HG02885 (cell line): ENCODE measurements around the gene KDM2A.
"Not testable (repeated sequence)": the region's sequence is repeated elsewhere in the genome, so short reads cannot be mapped to it uniquely, and the experiment has no call there.

ENCODE experiments used
- ATAC-seq: cut with Tn5 transposase; IDR thresholded peaks from one replicate; pipeline ENCODE4 v1.9.1; 2021; ENCODE audit warnings: mild to moderate bottlenecking; ENCODE audit not compliant: unreplicated experiment, poor library complexity

Gene KDM2A

GRCh38 chr11:67165623-67166022 lies 46.6 kb downstream of the KDM2A start:
- no peak for ATAC-seq

- no peak for ATAC-seq
Measured at GRCh38 chr11:67167091-67167490, 48.0 kb downstream of the KDM2A start.

- no peak for ATAC-seq
Measured at GRCh38 chr11:67167719-67168118, 48.7 kb downstream of the KDM2A start.

- not testable (repeated sequence) for ATAC-seq
Measured at GRCh38 chr11:67168911-67169310, 49.8 kb downstream of the KDM2A start.

GRCh38 chr11:67174311-67174710 lies 55.2 kb downstream of the KDM2A start:
- no peak for ATAC-seq

GRCh38 chr11:67177399-67178281 lies 58.6 kb downstream of the KDM2A start:
- no peak for ATAC-seq

GRCh38 chr11:67178421-67178820 lies 59.4 kb downstream of the KDM2A start:
- no peak for ATAC-seq

- no peak for ATAC-seq
Measured at GRCh38 chr11:67178878-67179277, 59.8 kb downstream of the KDM2A start.

GRCh38 chr11:67179892-67180490 lies 60.9 kb downstream of the KDM2A start:
- no peak for ATAC-seq

- no peak for ATAC-seq
Measured at GRCh38 chr11:67194096-67194495, 75.0 kb downstream of the KDM2A start.

- no peak for ATAC-seq
Measured at GRCh38 chr11:67195971-67196456, 77.0 kb downstream of the KDM2A start.

- ATAC-seq, result no peak
Measured at GRCh38 chr11:67197606-67198005, 78.5 kb downstream of the KDM2A start.

- ATAC-seq, result not testable (repeated sequence)
Measured at GRCh38 chr11:67198781-67199180, 79.7 kb downstream of the KDM2A start.

GRCh38 chr11:67199751-67200150 lies 80.7 kb downstream of the KDM2A start:
- ATAC-seq, result no peak

- ATAC-seq, result no peak
Measured at GRCh38 chr11:67202028-67202427, 83.0 kb downstream of the KDM2A start.

- ATAC-seq, result no peak
Measured at GRCh38 chr11:67204822-67205221, 85.8 kb downstream of the KDM2A start.

GRCh38 chr11:67209222-67209621 lies 90.2 kb downstream of the KDM2A start:
- ATAC-seq, result not testable (repeated sequence)

- ATAC-seq, result no peak
Measured at GRCh38 chr11:67211656-67212436, 92.8 kb downstream of the KDM2A start.

- no peak for ATAC-seq
Measured at GRCh38 chr11:67213178-67213621, 94.1 kb downstream of the KDM2A start.

GRCh38 chr11:67227726-67228125 lies 108.7 kb downstream of the KDM2A start:
- ATAC-seq, result no peak

- ATAC-seq, result no peak
Measured at GRCh38 chr11:67230406-67230805, 111.3 kb downstream of the KDM2A start.
